ENCODE results near the gene ABCA4.

ABCA4 gene

DNA sequence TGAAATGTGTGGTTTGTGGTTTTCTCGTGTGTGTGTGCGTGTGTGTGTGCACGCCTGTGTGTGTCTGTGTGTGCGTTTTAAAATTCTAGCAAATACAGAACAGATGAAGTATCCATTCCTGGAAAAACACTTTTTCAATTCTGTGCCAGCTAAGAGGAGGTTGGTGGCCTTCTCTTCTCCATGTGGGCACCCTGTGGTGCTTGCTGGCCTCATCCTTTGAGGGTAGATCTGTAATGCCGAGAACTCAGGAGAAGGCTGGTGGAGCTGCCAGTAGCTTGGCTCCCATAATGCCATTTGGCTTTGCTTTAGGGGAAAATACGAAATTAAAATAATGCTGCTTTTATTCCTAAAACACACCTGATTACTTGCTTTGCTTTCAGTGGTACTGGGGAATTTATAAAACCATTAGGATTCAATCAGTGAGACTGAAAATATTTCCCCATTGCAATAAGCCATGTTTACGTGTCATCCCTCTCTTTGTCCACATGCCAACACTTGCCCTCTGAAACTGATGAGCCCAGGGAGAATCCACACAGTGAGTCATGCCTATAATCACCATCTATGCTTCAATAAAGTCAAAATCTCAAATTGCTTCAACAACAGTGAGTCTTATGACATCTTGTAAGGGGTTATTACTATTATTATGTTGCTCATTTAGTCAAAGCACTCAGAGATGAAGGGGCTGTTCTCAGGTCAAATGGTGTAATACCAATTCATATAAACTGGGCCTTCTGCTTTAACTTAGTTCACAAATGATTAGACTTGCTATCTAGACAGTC is 39.2 kb downstream of the ABCA4 start:
- DNase-seq = peak; percentile 87

DNA sequence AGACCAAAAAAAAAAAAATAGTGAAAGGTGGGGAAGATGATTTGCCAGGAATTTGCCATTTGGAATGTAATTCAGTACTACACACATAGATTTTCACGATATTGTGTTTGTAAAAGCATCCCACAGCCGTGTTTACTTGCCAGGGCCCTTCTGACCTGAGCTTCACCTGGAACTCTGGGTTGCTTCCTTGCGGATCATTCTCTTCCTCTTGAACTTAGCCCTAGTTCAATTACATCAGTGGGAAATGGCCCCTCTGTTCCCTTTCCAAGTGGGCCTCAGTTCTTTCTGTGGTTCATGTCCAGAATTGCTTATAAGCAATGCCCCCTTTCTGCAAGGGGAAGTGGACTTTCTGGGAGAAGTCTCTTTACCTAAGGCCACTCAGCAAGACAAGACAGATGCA is 41.0 kb downstream of the ABCA4 start:
- no peak for DNase-seq

DNA sequence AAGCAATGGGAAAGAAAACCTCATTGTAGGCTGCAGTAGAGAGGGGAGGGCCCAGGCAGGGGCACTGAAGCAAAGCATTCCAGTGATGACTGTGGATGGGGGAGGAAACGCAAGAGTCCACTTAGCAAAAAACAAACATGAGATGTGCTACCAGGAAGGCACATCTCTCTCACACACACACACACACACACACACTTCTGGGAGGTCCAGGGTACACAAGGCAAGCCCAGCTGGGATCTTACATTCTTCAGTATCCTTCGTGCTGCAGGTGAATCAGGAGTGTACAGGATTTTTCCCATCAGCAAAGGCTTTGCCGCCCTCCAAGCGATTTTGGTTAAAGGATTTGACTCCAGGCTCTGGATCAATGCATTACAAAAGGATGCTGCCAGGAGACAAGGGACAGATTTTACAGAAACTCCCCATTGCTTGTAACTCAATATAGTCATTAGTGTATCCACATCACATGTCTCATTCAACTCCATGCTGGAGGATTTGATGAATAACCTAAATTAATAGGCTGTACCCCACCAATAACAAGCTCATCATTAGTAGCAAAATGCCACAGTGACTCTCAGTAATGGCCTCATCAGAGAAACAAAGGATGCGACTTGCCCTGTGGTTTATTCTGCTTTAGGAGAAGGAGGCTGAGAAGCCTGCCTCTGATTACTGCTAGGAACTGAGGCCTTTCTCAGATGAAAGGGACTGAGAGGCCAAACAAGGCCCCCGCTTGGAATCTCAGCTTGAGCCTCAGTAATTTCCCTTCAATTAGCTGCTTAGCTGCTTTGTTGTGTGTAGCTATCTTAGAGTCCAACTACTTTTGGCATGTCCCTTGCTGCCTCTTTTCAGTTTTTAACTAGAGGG is 41.6 kb downstream of the ABCA4 start:
- peak; percentile 46 for DNase-seq

DNA sequence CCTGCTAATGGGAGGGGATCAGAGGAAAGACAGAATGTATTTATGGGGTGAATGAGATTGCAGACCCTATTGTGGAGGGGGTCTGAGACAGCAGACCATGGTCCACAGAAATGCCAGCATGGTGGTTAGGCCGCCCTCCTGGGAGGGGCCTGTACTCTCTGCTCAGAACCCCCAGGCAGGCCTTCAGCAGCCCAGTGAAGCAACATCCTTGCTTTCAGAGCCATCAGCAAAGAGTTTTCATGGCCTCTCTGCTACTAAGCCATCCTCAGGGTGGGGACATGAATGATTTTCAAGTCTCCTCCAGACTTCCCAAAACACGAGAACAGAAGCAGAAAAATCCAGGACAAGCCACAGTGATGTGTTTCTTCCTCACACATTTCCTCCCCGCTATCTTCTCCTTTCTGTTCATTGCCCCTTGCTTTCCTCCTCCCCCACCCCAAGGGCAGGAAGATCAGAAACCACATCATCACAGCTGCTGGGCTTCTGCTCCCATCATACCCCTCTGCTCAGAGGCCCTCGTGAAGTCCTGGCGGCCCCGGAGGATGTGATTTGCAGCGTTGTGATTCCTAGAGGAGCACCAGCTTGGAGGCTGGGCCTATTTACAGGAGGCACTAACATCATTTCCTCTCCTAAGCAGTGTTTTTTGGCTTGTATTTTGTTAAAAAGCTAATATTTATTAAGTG is 48.0 kb downstream of the ABCA4 start:
- DNase-seq = no peak

DNA sequence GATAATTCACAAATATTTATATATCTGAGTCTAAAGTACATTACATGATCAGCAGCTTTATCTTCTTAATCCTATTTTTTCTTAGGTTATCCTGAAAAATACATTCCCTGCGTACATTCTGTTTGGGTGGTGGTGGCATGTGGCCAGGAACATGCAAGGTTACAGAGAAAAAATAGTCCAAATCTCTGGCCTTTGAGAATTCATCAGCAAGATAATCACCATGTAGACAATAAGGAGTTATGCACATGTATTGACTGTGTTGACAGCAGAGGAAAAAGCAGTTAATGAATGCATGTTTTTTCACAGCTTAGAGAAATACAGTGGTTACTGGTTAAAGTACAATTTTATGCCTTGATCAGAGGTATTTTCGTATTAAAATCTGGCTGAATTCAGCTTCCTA is 49.0 kb downstream of the ABCA4 start:
- DNase-seq = no peak

DNA sequence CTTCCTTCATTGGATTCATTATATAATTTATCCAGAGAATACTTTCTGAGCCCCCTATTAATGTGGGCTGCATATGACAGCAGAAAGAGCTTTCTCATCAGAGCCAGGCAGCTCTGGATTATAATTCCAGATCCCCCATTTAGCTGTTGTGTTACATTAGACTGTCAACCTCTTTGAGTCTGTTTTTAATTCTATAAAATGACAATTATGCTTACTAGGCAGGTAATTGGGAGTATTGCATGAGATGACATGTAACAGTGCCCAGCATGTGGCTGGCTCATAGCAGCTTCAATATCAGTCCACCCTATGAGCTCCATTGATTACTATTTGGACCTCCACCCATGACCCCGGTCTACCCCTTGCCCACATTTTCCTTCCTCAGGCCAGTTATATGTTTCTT is 49.6 kb downstream of the ABCA4 start:
- no peak for DNase-seq

DNA sequence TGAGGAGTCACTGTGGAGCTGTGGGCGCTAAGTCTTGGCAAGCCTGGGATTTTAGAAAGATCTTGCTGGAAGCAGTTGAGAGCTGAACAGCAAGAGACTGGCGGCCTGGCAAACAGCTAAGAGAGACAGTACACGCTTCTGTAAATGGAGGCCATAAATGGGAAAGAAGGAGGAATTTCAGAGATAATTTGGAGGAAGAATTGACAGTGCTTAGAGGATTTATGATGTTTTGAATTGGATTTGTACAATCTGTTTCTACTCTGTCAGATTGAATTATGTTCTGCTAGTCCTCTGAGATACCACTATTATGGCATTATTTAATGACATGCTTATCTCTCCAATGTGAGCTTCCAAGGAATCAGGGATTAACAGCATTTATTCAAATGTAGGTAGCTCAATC is 50.1 kb downstream of the ABCA4 start:
- DNase-seq = no peak

DNA sequence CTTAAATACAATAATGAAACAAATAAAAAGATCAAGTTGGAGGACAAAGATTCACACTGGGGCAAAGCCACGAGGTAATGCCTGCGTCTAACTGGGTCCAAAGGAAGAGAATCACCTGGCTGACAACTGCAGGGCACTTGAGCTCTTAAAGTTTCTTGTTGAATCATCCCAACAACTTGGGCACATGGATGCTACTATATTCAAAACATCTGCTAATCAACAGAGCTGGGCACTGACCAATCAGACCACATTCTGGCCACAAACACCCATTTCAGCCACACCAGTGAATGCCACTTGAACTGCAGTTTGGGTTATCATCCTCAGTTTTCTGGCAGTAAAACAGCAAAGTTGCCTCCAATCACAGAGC is 51.0 kb downstream of the ABCA4 start:
- no peak for DNase-seq

DNA sequence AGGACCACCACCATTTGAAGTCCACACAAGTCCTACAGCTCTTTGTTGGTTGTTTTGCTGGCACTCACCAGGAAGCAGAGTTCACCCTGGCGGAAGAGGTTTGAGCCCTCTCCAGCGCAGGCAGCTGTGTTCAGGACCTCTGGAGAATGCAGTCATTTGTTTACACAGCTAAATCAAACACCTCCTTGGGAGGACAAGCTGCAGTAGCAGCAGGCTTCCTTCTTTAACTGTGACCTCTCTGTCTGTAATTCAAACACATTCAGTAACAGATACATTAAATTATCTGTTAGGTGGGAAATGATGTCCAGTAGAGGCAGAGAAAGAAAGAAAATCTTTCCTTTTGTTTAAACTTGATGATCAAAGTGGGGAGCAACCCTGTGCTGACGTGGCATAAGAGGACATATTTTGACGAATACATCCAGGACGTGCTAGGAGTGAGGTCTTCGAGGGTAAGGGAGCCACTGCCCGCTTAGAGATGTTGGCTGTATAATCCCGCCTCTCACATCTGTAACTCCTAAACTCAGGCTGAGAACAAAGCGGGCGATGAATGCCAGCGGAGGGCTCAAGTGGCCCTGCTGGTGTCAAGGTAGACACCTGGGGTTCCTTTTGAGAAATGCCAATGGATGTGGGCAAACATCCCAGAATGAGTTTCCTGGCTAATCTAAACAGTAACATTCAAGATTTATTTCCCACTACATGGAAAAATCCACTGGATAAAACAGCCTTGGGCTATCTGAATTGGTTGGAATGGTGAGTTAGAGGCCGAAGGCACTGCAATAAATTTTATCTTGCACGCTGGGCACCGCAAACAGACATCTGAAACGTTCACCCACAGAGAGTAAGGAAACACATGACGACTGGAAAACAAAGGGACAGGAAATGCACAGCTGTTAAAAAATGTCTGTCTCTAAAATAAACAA is 51.7 kb downstream of the ABCA4 start:
- no peak for DNase-seq

DNA sequence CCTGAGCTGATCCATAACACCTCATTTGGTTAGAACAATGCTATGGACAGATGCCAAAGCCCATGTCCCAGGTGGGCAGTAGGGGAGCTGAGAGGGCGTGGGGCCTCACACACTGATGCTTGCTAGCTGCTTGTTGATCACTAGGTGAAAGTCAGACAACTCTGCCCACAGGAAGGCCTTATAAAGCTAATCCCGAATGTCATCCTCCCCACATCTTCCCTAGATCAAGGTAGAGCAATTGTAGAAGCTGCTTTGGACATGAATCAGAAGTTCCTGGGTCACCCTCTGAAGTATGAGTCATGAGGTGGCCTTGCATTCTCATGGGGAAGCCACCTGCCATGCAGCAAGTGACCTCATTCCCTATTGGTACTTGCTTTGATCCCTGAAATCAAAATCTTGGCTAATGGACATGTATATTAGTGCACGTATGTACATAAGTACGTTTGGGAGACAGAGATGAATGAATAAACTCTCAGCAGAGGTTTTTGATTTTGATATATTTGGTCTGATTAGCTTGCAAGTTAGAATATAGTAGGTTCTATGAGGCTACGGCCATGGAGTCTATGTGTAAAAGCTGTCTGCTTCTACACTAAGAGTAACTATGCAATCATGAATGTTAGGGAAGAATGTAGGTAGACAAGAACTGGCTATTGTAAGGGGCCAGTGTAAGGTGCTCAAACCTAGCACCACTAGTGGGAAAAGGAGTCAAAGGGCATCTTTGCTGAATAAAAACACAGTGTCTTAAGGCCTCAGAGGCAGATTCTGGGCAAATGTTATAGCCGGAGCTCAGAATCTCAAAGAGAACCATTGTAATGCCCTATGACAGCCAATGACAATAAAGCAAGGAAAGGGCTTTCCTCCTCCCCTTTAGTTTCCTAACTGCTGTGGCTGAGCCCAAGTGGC is 52.6 kb downstream of the ABCA4 start:
- no peak for DNase-seq

DNA sequence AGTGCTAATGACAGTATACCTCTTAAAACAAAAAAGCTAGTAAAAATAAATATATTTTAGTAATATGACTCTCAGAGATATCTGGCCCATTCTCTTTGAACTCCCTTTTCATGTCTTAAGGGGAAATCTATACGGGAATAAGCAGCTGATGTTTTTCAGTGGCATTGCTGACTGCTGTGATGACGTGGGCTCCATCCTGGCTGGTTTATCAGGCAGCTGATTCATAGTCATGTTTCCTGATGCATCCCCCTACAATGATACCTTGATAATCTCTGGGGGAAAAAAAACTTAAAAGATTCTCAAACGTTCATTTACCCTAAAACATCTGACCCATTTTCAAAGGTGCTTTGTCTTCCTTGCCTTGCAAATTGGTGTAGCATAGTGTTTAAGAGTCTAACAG is 53.8 kb downstream of the ABCA4 start:
- no peak for DNase-seq

DNA sequence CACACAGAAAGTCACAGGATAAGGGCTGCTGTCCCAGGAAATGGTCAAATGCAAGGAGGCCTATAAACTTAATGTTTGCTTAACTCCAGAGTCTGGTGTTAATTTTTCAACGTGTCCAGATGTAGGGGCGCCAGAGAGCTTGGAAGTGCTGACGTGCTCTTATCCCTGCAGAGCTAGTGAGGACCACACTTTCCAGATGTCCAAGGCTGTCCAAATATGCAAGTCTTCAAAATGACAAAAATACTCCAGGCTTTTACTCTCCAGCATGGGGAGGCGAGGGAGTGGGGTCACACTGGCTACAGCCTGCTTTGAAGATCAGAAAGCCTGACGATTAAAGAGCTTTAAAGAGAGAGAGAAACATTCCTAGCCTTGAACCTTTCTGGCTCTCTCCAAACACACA is 57.6 kb downstream of the ABCA4 start:
- DNase-seq = peak; percentile 73

DNA sequence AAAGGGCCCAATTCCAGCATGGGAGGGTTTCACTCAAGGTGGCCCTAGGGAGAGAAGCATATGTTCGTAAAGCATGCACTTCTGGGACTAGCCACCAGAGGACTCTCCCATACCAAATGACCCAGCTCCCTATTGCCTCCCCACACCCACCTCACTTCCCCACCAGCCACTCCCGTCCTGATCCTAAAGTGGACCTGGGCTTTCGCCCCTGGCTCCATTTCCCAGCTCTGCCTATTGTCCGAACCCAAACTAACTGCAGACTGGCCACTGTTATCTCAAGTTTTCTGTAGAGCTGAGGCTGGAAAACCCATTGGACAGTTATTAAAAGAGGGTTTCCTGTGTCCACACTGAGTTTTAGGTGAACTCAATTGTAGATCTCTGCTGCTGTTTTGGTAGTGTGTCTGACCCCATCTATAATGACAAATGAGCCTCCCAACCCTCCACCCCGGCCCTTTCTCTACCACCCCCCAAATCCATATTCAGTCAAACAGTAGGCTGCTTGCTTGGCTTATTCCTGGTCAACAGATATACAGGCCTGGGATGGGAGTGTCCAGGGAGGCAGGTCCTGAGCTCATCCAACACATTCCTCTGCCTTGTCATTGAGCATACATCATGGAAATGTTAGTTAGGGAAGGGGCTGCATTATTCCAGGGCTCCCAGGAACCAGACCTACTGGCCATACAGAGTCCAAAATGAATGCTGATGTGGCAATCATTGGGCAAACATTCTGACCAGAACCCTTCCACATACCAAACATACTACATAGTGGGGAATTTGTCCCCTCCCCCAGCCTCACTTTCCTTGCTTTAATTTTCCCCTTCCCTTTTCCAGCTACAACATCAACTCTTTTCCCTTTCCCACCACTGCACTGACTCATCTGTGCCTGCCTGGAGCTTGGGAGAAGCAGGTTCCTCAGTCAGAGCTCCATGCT is 59.2 kb downstream of the ABCA4 start:
- peak; percentile 83 for DNase-seq

DNA sequence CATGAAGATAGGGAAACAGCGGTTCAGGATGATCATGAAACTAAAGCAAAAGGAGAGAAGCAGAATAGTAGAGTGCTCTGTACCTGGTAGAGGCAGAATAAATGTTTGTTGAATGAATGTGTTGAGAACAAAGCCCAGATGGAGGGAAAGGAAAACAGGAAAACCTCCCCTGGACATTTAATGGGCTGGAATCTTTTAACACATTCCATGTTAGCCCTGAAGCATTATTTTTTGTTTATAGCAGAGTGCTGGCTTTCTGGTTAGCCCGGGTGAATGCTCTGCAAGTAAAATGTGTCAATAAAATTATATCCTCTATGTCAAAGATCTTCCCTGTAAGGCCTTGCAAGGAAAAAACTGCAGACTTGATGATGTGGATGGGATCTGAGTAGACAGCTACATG is 60.2 kb downstream of the ABCA4 start:
- no peak for DNase-seq

DNA sequence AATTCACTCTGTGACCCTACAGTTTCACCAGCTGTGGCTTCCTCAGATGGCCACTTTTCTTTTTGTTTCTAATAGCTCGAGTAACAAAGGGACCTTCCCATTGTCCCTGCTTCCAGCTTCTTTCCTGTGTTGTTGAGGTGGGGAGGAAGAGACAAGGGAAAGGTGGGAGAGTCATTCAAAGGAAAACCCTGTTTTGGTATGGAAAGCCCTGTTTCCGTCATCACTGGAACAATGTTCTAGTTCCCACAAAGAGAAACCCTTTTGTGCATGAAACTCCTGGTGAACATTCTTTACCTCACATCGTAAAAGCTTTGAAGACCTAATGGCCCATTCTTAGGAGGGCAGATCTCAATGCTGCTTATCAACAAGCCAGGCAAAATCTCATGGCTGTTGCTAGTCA is 62.2 kb downstream of the ABCA4 start:
- DNase-seq = no peak

DNA sequence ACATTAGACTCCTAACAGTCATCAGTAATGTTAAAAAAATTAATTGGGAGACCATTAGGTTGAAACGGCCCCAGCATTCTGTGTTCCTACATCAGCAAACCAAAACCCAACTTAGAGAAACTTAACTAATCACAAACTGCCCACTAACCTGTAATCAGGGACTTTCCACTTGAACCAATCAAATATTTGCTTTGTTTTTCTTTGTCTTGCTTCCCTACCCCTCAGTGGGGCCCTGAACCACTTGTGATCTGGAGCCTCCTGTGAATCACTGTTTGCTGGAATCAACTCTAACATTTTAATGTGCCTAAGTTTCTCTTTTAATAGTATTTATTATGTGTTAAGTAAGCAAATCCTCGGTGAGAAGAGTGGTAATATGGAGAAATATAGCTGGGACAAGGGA is 64.0 kb downstream of the ABCA4 start:
- DNase-seq = no peak

DNA sequence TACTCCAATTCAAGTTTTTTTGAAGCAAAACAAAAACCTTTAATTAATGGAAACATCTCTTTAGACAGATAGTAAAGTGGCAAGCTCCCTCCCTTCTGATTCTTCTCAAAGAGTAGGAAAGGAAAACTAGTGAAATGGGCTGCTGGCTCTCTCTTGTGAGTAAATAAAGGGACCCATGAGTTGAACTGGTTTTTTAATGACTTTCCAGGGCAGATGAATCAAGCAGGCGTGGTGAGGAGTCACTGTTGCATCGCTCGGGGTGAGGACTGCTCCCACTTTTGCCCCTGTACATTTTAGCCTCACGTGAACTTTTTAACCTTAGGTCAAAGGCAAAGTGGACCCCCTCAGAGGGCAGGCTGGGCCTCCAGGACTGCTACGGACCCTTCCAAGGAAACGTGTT is 64.8 kb downstream of the ABCA4 start:
- no peak for DNase-seq

DNA sequence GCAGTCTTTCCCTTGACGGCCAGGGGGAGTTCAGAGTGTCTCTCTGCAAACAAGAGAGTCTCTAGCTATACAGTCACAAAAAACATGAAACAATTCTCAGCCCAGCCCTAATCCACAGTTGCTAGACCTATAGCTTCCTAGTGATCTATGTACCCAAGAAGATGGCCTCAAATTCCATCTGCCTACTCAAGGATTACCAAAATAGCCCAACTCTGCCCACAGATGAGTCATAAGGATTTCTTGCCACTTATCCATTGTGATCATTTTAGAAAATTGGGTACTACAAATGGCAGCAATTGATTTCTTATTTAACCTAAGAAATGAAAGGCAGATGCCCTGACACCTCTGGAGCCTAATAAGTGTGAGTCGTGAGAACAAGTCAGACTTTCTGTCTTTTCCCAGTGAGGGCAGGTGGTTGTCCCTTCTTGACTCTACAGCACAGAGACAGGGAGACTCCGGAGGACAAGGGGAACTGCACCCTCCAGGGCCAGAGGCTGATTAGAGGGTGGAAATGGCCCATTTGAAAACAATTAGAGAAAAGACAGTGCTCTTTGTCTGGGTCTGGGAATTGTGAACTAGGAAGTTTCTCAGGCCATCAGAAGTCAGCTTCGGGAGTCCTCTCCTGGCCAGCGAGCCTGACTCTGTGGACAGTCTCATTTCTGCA is 65.4 kb downstream of the ABCA4 start:
- DNase-seq = peak; percentile 57

DNA sequence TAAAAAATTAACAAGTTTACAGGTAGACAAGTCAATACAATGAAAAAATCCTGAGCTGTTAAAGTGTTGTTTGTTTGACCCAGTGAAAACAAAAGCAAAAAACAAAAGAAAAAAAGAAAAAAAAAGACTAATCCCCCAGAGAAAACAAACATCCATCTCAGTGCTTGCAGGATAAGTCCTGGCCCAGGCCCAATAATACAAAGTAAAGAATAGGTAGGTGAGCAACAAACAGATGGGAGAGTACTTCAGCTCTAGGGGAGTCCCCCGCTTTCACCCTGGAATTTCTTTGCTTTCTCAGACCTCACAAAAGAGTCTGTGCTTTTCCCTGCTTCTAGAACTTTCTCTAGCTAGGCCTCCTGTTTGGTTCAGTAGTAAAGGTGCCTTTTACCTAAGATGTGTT is 70.3 kb downstream of the ABCA4 start:
- no peak for DNase-seq

DNA sequence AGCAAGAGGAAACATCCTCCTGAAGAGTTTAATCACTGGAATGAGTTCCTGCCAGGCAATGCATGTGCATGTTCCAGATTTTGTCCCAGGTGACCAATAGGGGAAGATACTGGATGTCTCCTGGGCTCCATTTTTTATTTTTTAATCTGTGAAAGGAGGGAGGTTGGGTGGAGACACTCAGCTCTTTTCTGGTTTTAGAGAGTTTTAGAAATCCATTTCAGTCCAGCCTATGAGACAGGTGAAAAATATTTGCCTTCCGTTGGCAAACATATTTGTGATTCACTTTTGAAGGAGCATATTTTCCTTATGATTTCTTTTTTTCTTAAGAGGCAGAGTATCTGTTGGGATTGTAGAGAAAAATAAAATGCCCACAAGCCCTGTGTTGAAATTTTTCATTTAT is 70.7 kb downstream of the ABCA4 start:
- peak; percentile 33 for DNase-seq

Measured in fibroblast of skin of scalp (primary cell).